ENCODE measurements around the gene ARL11.

DNA sequence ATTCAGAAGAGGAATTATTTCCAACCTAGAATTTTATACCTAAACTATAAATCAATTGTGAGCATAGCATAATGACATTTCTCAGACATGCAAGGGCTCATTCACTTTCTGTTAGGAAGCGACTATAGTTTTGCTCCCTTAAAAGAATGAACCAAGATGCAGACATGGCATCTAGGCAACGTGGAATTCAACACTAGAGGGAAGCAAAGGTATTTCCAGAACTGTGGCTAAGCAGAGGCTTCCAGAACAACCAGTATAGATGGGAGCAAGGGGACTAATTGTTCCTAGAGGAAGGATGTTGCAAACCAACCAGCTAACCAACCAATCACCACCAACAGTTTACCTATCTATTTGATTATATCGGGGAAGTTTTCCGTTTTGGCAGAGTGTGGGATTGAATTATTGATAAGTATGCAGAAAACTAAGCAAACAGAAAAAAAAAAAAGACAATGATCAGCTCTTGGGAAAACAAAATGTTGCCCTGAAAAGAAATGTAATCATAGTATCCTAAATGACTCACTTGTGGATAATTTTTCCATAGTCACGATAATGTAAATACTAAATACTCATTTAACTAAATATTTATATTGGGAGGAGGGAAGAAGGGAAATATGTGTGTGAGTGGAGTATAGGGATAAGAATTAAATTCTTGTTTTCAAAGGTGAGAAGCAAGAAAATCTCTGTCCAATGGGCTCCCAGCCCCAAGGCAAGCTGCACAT, 21.1 kb downstream of the ARL11 start:
- TF ChIP-seq, protein P1, sequence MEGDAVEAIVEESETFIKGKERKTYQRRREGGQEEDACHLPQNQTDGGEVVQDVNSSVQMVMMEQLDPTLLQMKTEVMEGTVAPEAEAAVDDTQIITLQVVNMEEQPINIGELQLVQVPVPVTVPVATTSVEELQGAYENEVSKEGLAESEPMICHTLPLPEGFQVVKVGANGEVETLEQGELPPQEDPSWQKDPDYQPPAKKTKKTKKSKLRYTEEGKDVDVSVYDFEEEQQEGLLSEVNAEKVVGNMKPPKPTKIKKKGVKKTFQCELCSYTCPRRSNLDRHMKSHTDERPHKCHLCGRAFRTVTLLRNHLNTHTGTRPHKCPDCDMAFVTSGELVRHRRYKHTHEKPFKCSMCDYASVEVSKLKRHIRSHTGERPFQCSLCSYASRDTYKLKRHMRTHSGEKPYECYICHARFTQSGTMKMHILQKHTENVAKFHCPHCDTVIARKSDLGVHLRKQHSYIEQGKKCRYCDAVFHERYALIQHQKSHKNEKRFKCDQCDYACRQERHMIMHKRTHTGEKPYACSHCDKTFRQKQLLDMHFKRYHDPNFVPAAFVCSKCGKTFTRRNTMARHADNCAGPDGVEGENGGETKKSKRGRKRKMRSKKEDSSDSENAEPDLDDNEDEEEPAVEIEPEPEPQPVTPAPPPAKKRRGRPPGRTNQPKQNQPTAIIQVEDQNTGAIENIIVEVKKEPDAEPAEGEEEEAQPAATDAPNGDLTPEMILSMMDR (conservative IDR thresholded peaks at IDR 0.05 in 1 of 2, IDR thresholded peaks at IDR 0.05 in 1 of 2; ENCODE audit: extremely low read depth in 1 of 2, insufficient read depth in 1 of 2, low read depth in 1 of 2, low read length in 2 of 2): peak; percentile 33 to 51
- TF ChIP-seq EZH2 (IDR thresholded peaks at IDR 0.05; ENCODE audit: borderline replicate concordance, low read length): no peak

Measured in mammary epithelial cell (primary cell).